Stimulated activated CD8-positive, alpha-beta memory T cell treated with anti-CD3 and anti-CD28 coated beads, Interleukin-12 subunit alpha, Interleukin-12 subunit beta, amount 100 ng/mL, for 24 hours (primary cell): Measurements from ENCODE around the gene SLC7A9.

Experiments
- DNase-seq: peaks from one replicate; pipeline ENCODE4 v3.0.0-alpha.2; 2020; ENCODE audit errors: extremely low read depth

The SLC7A9 gene

DNA sequence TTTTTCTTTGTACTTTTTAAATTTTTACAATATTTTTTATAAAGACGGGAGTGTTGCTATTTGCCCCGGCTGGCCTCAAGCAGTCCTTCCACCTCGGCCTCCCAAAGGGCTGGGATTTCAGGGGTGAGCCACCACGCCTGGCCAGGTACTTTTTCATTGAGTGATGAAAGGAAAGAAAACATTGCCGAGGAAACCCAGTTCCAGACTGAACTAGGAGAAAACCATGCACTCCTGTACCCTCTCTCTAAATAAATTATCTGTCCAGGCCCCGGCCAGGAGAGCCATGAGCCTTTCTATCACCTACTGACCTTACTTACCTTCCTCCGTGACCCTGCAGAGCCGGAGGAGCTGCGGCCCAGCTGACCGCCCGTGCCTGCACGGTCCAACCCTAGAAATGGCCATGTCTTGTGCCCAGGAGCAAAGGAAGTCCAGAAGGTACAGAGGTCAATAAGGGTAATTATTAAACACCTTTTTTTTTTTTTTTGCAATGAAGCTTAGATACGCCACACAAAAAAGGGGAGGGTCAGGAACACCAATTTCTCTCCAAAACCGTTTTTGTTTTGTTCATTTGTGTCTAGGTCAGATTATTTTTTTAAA, at the start of gene SLC7A9:
SLC7A9 (minus strand) TSS at position 399 of the 597 bp plus-strand sequence. CDS start 1,233 bp downstream, outside the sequence.
- no peak for DNase-seq

DNA sequence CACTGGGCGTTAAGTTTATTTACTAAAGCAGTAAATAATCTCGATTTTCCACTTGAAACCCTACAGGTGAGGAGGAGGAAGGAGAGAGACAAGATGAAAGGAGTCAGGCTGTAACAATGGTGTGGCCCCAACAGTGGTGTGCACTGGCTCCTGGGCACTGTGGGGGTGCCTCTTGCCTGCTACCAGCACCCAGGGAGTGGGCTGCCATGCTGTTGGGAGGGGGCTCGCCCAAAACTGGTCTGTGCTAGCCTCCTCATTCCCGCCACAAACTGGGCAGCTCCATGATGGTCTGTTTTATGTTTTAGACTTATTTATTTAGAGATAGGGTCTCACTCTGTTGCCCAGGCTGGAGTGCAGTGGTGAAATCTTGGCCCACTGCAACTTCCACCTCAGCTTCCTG, 49.8 kb upstream of the SLC7A9 start:
- no peak for DNase-seq

DNA sequence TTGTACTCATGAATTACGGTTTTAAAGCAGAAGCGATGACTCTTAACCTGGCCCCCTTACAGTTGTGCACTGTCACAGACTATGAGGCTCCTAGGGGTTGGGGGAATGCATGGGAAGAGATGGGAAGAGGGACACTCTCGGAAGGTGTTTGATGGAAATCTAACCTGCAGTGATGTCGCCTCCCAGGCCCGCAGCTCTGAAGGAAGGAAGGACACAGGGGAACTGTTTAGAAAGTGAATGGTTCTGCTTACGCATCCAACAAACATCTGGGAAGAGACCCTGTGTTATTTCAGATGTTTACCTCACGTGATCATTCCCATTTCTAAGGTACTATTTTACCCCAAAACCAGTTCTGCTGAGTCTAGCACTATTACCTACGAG, 48.0 kb upstream of the SLC7A9 start:
- DNase-seq: no peak

DNA sequence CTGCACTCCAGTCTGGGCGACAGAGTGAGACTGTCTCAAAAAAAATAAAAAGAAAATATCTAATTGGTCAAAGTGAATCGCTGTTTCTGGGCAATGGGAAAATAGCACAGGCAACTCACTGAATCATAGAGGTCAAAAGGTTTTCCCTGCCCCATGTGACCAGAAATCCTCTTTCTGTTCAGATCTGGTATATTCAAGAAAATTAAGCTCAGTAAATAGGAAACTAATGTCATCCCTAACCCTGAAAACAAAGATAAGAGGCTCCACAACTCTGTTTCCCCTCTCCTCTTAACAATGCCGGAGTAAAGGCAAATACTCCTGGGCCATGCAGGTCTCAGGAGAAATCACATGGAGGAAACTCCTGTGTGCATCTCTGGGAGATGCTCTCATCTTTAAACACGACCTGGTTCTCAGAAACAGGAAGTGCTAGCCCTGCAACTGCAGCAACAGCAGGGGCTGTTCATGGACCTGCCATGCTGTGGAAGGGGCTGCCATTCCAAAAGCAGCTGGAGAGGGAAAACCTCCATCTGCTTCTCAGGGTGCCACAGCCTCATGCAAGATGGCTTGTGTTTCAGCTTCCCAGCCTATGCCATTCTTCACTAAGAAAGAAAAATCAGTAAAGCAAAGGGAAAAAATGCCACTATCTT, 47.5 kb upstream of the SLC7A9 start:
- DNase-seq: no peak

DNA sequence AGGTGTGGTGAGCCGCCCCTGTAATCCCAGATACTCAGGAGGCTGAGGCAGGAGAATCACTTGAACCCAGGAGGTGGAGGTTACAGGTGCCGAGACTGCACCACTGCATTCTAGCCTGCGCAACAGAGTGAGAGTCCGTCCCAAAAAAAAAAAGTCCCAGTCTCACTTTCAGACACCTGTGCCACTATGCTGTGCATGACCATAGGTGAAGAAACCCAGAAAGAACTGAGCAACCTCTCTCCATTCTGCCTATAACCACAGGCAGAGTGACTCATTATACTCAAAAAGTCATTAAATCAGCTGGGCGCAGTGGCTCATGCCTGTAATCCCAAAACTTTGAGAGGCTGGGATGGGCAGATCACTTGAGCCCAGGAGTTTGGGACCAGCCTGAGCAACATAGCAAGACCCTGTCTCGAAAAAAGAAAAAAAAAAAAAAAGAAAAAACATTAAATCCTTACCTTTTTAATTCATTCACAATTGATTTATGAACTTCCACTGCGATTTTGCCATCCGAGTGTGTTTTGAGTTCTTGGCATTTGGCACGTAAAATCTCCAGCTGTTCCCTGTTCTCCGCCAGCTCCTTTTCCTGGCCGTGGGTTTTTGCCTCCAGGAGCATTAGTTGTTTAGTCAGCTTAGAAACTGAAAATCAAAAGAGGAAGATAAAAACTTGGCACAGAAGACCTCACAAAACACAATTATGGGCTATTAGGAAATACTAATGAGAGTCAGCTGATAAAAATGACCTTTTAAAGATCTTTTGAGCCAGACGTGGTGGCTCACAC, 45.5 kb upstream of the SLC7A9 start:
- no peak for DNase-seq

DNA sequence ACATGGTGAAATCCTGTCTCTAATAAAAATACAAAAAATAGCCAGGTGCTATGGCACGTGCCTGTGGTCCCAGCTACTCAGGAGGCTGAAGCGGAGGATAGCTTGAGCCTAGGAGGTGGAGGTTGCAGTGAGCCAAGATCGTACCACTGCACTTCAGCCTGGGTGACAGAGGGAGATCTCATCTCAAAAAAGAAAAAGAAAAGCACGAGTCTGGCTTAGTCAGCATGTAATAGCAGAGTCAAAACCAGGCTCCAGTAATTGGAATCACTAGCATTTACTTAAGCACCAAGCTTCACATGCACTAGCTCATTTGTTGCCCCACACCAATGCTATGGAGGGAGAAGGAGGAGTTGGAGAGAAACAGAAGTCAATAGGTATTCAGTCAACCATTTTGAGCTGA, 41.9 kb upstream of the SLC7A9 start:
- DNase-seq: no peak

DNA sequence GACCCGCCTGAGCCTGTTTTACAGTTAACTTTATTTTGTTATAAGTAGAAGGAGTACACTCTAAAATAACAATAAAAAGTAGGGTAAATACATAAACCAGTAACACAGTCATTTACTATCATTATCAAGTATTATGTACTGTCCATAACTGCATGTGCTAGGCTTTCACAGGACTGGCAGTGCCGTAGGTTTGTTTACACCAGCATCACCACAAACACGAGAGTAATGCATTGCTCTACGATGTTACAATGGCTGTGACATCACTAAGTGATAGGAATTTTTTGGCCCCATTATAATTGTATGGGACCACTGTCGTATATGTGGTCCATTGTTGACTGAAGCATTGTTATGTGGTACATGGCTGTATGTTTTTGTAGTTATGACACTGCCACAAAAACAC, 41.3 kb upstream of the SLC7A9 start:
- no peak for DNase-seq

DNA sequence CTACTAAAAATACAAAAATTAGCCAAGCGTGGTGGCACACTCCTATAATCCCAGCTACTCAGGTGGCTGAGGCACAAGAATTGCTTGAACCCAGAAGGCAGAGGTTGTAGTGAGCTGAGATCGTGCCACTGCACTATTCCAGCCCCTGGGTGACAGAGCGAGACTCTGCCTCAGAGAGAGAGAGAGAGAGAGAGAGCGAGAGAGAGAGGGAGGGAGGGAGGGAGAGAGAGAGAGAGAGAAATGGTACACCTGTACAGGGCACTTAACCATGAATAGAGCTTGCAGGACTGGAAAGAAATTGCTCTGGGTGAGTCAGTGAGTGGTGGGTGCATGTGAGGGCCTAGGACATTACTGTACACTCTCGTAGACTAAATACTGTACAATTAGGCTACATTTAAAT, 40.5 kb upstream of the SLC7A9 start:
- no peak for DNase-seq

DNA sequence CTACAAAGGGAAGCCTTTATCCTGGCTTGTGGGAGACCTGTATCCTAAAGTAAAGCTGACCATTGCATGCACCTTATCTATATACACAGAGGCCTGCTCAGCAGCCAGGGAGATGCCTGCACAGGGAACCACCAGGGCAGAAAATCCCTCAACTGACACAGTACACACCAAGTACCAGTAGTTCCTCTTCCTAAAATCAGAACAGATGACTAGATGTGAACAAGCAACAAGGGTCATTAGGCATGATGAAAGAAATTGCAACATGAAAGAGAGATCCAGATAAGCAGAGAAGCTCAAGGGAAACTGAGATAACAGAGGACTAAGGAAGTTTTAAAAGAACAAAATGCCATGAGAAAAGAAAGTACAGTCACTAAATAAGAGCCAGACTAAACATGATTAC, 39.7 kb upstream of the SLC7A9 start:
- DNase-seq: no peak

DNA sequence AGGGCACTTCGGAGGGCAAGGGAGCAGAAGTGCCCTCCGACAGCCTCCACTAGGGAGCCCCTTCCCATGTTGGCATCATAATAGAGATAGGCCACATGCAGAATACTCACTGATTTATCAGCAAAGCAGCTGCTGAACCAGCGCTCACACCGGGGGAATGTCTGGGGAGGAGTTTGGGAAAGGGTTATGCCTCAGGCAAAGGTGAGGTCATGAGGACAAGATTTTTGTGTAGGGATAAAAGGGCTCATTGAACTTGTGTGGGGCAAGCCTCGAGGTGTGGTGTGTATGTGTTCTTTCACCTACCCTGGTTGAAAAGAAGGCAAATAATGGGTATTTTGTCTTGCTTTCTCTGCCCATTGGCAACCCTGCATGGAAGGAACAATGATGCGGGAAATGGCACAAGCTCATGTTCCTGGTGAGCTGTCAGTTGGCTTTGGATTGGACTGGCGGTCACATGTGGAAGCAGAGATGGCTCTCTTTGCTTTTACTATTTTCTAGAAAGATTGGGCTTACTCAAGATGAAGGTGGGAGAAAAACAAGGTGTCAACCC, 39.1 kb upstream of the SLC7A9 start:
- DNase-seq: no peak

DNA sequence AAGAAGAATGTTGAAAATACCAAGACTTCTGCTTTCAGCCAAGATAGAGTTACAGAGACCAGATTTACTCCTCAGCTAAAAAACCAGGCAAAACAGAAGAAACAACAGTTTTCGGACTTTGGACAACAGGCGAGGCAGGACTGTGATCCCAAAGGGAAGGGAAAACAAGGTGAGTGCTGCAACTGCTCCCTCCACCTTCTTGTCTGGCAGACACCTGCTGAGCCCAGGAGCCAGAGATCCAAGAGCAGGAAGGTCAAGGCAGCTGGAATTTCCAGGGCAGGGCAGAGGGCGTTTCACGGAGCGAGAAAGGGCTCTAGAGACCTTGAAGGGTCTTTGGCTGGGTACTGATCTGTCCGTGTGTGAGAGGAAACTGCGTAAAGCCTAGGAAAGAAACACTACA, 32.9 kb upstream of the SLC7A9 start:
- no peak for DNase-seq

DNA sequence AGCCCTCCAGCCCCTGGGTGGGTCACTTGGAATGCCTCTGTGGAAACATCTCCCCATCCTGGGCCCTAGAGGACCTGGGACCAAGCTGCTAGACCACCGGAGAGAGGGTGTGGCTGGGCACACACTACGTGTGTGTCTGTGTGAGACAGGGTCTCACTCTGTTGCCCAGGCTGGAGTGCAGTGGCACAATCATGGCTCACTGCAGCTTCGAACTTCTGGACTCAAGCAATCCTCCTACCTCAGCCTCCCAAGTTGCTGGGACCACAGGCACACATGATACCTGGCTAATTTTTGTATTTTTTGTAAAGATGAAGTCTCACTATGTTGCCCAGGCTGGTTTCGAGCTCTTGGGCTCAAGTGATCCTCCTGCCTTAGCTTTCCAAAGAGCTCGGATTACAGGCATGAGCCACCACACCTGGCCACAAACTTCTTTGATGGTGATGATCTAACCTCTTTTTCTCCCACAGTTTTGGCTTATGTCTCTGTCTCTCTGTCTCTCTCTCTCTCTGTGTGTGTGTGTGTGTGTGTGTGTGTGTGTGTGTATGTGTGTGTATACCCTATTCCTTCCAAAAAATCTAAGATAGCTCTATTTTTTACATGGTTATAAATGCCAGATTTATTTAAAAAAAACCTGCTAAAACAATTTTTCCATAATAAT, 32.1 kb upstream of the SLC7A9 start:
- DNase-seq: no peak

DNA sequence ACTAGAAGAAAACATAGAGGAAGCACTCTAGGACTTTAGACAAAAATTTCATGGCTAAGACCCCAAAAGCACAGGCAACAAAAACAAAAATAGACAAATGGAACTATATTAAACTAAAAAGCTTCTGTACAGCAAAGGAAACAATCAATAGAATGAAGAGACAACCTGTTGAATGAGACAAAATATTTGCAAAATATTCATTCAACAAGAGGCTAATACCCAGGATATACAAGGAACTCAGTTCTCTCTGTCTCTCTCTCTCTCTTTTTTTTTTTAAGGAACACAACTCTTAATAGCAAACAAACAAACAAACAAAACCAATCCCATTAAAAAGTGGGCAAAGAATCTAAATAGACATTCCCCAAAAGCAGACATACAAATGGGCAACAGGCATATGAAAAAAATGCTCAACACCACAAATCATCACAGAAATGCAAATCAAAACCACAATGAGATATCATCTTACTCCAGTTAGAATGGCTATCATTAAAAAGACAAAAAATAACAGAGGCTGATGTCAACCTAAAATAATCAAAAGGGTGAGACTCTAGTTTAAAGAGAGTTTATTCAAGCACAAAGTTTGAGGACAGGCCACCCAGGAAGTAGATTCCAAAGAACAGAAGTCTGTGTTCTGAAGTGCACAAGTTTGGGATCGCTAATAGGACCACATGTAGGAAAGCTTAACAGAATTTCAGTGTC, 27.1 kb upstream of the SLC7A9 start:
- no peak for DNase-seq

DNA sequence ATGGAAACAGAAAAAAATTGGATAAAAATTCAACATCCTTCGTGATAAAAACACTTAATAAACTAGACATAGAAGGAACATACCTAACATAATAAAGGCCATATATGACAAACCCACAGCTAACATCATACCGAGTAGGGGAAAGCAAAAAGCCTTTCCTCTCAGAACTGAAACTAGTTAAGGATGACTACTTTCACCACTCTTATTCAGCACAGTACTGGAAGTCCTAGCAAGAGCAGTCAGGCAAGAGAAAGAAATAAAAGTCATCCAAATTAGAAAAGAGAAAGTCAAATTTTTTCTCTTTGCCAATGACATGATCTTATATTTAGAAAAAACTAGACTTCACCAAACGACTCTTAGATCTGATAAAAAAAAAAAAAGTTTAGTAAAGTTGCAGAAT, 25.8 kb upstream of the SLC7A9 start:
- DNase-seq: no peak

DNA sequence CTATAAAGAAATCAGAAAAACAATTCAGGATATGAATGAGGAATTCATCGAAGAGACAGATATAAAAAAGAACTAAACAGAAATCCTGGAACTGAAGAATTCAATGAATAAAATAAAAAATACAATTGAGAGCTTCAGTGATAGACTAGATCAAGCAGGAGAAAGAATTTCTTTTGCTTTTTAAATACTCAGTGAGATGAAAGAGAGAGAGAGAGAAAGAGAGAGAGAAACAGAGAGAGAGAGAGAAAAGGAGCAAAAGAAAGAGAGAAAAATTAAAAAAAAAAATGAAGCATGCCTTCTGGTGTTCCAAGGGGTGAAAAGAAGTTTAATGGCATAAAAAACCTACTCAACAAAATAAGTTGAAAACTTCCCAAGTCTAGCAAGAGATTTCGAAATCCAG, 22.0 kb upstream of the SLC7A9 start:
- no peak for DNase-seq

DNA sequence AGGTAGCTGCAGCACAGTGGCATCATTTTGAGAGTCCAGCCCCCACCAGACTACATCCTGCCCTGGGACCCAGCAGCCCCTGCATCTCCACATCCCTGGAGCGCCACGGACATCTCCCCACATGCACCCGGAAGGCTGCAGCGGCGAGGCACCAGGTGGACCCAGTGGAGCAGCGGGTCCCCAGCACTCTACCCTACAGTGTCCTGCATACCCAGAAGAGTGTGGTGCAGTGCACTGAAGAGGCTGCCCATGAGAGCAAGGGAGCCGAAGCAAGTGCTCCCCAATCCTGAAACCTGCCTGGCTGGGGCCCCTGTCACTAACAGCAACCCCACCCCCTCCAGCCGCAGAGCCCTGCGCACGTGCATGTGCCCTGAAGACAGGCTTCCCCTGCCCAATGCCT, 21.3 kb upstream of the SLC7A9 start:
- no peak for DNase-seq

DNA sequence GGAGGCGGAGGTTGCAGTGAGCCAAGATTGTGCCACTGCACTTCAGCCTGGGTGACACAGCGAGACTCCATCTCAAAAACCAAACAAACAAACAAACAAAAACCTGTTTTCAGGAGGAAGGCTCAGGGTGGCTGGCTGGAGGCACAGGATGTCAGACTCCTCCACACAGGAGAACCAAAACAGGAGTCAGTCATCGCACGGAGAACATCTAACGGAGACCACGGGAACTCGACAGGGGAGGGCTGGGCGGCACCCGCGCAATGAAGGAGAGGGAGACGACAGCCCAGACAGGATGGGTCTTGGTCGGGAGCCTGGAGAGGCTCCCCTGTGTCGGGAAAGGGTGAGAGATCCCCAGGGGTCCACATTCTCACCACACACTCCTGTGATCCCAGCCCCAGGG, 20.8 kb upstream of the SLC7A9 start:
- DNase-seq: no peak

DNA sequence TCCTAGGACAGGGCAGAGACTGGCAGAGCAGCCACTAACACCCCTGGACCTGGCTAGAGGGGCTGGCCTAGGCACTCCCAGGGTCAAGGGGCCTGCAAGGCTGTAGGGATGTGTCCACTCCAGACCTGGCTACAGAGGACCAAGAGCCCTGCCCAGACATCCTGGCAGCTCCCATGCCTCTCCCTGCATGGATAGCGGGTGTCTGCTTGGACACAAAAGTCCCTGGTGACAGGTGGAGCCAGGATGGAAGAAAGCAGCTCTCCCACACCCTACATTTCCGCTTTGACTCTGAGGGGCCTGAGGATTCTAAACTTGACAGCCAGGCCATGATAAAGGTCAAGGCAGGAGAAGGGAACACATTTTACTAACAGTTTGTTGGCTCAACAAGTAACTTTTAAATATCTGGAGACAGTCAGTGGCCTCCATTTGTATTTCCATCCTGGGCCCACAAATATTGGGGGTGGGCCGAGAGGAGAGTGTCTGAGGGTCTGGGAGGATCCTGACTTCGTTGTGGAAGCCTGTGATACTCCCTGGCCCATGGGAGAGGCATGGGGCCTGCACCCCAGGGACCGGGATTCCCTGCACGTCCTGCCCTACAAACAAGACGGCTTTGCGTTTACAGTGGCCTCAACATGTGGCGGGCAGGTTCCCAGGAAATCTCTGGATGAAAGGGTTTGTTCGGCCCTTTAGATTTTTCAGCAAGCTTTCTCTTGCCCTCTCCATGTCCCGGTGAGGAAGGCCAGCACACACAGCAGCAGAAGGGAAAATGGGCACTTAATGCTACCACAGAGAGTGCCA, 19.8 kb upstream of the SLC7A9 start:
- no peak for DNase-seq

DNA sequence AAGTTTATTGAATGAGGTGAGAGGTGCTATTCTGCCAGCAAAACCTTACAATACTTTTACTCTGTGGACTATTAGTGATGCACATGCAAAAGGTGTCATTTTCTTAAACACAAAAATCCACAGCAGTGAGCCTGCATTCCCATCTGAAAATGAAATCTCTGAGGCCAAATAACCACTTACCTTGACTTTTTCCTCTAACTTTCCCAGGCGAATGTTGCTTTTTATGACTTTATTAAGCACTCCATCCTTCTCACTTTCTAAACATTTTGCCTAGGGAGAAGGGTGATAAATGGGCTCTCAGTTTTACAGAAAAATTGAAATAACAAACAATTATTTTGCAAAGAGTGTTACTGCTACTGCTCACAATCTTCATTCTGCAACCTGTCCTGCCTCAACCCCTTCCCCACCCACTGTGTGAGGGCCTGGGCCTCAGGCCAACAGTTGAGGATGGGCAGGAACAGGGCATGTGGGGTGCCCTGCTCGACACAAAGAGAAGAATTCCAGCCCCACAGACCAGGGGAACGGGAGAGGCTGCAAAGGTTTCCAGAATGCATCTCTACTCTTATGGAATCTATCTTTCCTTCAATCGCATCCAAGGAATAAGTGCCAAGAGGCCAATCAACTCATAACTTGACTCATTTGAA, 18.1 kb upstream of the SLC7A9 start:
- DNase-seq: no peak

DNA sequence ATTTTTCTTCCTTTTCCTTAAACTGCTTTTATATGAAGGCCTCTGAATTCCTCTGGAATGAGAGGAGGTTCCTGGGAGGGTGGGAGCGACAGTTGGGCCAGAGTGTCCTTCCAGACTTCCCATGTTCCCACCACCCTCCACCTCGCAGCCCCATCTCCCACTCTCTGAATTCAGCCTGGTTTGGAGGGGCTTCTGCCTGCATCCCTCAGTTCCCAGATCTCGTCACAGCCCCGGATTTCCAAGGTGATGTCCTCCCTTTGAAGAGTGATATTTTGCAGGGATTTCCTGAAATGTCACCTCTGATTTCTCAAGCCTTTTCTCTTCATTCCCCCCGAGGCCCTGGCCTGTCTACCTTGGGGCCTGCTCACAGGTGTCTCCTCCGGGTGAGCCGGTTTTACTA, 16.7 kb upstream of the SLC7A9 start:
- DNase-seq: no peak
